WTC11 (cell line): Measurements from ENCODE around the gene PILRB. TPM values are rescaled to one million over a fixed set of nuclear protein-coding genes. Genes with fewer than 3 reads are reported as not detected.

ENCODE experiments used
- ATAC-seq: fragments of 200-7000 bp; cut with Tn5 transposase; 2 replicates; pipeline ENCODE4 v1.10.0; 2021; ENCODE audit warnings: mild to moderate bottlenecking, moderate library complexity
- CTCF ChIA-PET: fragments of 300-600 bp; sonication (Branson Sonifier 250); formaldehyde crosslinking; loops from one replicate; lab custom pipeline; 2021; ENCODE audit warnings: antibody characterized with exemption; lab: Charles Lee
- POLR2A ChIA-PET: fragments of 350-600 bp; sonication (Branson Sonifier 250); formaldehyde crosslinking; loops from one replicate; lab custom pipeline; 2021; ENCODE audit warnings: antibody characterized with exemption; lab: Charles Lee
- DNase-seq: peaks from one replicate; pipeline ENCODE4 v3.0.0; 2021; ENCODE audit warnings: low spot score
- H3K27ac Mint-ChIP-seq: 2 replicates; pipeline ENCODE4 v1.8.0; 2021; ENCODE audit warnings: mixed read lengths
- H3K27me3 Mint-ChIP-seq: 2 replicates; pipeline ENCODE4 v1.8.0; 2021; ENCODE audit warnings: low read depth, mild to moderate bottlenecking, moderate library complexity, mixed read lengths
- H3K36me3 Mint-ChIP-seq: 2 replicates; pipeline ENCODE4 v1.8.0; 2021; ENCODE audit warnings: mixed read lengths
- H3K4me1 Mint-ChIP-seq: 2 replicates; pipeline ENCODE4 v1.8.0; 2022; ENCODE audit warnings: mixed read lengths
- H3K4me3 Mint-ChIP-seq: 2 replicates; pipeline ENCODE4 v1.8.0; 2021; ENCODE audit warnings: mild to moderate bottlenecking, moderate library complexity, mixed read lengths
- H3K9me3 Mint-ChIP-seq: 2 replicates; pipeline ENCODE4 v1.8.0; 2021; ENCODE audit warnings: mixed read lengths
- FOXP1 ChIP-seq: sonication (generic); formaldehyde crosslinking; IDR thresholded peaks from 2 replicates; pipeline ENCODE4 v1.8.0; 2022; ENCODE audit warnings: missing genetic modification reagents, mild to moderate bottlenecking, moderate library complexity, borderline replicate concordance
- JAZF1 ChIP-seq: fragments of 250-450 bp; sonication (Bioruptor Pico); IDR thresholded peaks from 2 replicates; pipeline ENCODE4 v1.9.0; 2021; ENCODE audit warnings: moderate library complexity, mild to moderate bottlenecking, inconsistent platforms
- JUN ChIP-seq: sonication (generic); formaldehyde crosslinking; IDR thresholded peaks from 2 replicates; pipeline ENCODE4 v1.8.0; 2023; ENCODE audit warnings: mild to moderate bottlenecking, missing genetic modification reagents
- MXD4 ChIP-seq: fragments of 250-450 bp; sonication (Bioruptor Pico); IDR thresholded peaks from 2 replicates; pipeline ENCODE4 v1.8.0; 2021; ENCODE audit warnings: mild to moderate bottlenecking, moderate library complexity, borderline replicate concordance
- NFATC4 ChIP-seq: fragments of 250-450 bp; sonication (Bioruptor Pico); IDR thresholded peaks from 2 replicates; pipeline ENCODE4 v1.9.0; 2021; ENCODE audit warnings: mild to moderate bottlenecking
- NFYB ChIP-seq: sonication (generic); formaldehyde crosslinking; conservative IDR thresholded peaks from 2 replicates; pipeline ENCODE4 v1.8.0; 2022; ENCODE audit warnings: low read depth, missing genetic modification reagents
- NR3C1 ChIP-seq: sonication (generic); formaldehyde crosslinking; conservative IDR thresholded peaks from 2 replicates; pipeline ENCODE4 v1.8.1; 2023; ENCODE audit warnings: low read depth, mild to moderate bottlenecking, missing genetic modification reagents
- PRRX2 ChIP-seq: fragments of 250-450 bp; sonication (Bioruptor Pico); IDR thresholded peaks from 2 replicates; pipeline ENCODE4 v1.8.0; 2021; ENCODE audit warnings: mild to moderate bottlenecking
- SMAD3 ChIP-seq: sonication (generic); formaldehyde crosslinking; IDR thresholded peaks from 2 replicates; pipeline ENCODE4 v1.8.0; 2022; ENCODE audit warnings: missing genetic modification reagents, mild to moderate bottlenecking, borderline replicate concordance
- STAT6 ChIP-seq: sonication (generic); formaldehyde crosslinking; conservative IDR thresholded peaks from 2 replicates; pipeline ENCODE4 v1.8.1; 2023; ENCODE audit warnings: mild to moderate bottlenecking, low read depth, missing genetic modification reagents, moderate library complexity
- ZBTB21 ChIP-seq: sonication (generic); formaldehyde crosslinking; IDR thresholded peaks from 2 replicates; pipeline ENCODE4 v1.8.1; 2023; ENCODE audit warnings: mild to moderate bottlenecking, missing genetic modification reagents, borderline replicate concordance
- ZNF121 ChIP-seq: sonication (generic); formaldehyde crosslinking; IDR thresholded peaks from 2 replicates; pipeline ENCODE4 v1.8.0; 2023; ENCODE audit warnings: missing genetic modification reagents
- ZNF281 ChIP-seq: sonication (generic); formaldehyde crosslinking; IDR thresholded peaks from 2 replicates; pipeline ENCODE4 v1.8.0; 2023; ENCODE audit warnings: mild to moderate bottlenecking, missing genetic modification reagents
- ZNF396 ChIP-seq: fragments of 250-450 bp; sonication (Bioruptor Pico); IDR thresholded peaks from 2 replicates; pipeline ENCODE4 v1.8.0; 2021; ENCODE audit warnings: mild to moderate bottlenecking, moderate library complexity, borderline replicate concordance
- ZNF423 ChIP-seq: fragments of 250-450 bp; sonication (Bioruptor Pico); IDR thresholded peaks from 2 replicates; pipeline ENCODE4 v2.1.2; 2022; ENCODE audit warnings: mild to moderate bottlenecking, moderate library complexity
- ZNF425 ChIP-seq: fragments of 250-450 bp; sonication (Bioruptor Pico); conservative IDR thresholded peaks from 2 replicates; pipeline ENCODE4 v1.9.0; 2021; ENCODE audit warnings: mild to moderate bottlenecking
- total RNA-seq: library from RNA; stranded (reverse); gene quantifications from 3 replicates; pipeline ENCODE4 v1.2.3, GENCODE V29; 2021
- TF ChIP-seq, protein P1 (sequence below): sonication (generic); formaldehyde crosslinking; IDR thresholded peaks from 2 replicates; pipeline ENCODE4 v1.8.1; 2023; ENCODE audit warnings: mild to moderate bottlenecking, missing genetic modification reagents, borderline replicate concordance
- TF ChIP-seq, protein P2 (sequence below): fragments of 200-600 bp; IDR thresholded peaks from 2 replicates; pipeline ENCODE4 v1.8.0; 2022; ENCODE audit warnings: antibody characterized with exemption
- TF ChIP-seq, protein P3 (sequence below): sonication (generic); formaldehyde crosslinking; IDR thresholded peaks from 2 replicates; pipeline ENCODE4 v1.8.1; 2023; ENCODE audit warnings: mild to moderate bottlenecking, missing genetic modification reagents

The PILRB gene
- total RNA-seq, 1 experiment from 2014 or later: 30.7 TPM

GRCh38 chr7:100352984-100353684 lies 4.8 kb upstream of the PILRB start (continued):
- TF ChIP-seq, protein P1, sequence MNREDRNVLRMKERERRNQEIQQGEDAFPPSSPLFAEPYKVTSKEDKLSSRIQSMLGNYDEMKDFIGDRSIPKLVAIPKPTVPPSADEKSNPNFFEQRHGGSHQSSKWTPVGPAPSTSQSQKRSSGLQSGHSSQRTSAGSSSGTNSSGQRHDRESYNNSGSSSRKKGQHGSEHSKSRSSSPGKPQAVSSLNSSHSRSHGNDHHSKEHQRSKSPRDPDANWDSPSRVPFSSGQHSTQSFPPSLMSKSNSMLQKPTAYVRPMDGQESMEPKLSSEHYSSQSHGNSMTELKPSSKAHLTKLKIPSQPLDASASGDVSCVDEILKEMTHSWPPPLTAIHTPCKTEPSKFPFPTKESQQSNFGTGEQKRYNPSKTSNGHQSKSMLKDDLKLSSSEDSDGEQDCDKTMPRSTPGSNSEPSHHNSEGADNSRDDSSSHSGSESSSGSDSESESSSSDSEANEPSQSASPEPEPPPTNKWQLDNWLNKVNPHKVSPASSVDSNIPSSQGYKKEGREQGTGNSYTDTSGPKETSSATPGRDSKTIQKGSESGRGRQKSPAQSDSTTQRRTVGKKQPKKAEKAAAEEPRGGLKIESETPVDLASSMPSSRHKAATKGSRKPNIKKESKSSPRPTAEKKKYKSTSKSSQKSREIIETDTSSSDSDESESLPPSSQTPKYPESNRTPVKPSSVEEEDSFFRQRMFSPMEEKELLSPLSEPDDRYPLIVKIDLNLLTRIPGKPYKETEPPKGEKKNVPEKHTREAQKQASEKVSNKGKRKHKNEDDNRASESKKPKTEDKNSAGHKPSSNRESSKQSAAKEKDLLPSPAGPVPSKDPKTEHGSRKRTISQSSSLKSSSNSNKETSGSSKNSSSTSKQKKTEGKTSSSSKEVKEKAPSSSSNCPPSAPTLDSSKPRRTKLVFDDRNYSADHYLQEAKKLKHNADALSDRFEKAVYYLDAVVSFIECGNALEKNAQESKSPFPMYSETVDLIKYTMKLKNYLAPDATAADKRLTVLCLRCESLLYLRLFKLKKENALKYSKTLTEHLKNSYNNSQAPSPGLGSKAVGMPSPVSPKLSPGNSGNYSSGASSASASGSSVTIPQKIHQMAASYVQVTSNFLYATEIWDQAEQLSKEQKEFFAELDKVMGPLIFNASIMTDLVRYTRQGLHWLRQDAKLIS (CRISPR knock-in tag): no peak
- TF ChIP-seq MXD4 (no peak), ZNF396 (CRISPR knock-in tag) (no peak), JAZF1 (CRISPR knock-in tag) (no peak), STAT6 (CRISPR knock-in tag) (no peak)
- TF ChIP-seq, protein P2, sequence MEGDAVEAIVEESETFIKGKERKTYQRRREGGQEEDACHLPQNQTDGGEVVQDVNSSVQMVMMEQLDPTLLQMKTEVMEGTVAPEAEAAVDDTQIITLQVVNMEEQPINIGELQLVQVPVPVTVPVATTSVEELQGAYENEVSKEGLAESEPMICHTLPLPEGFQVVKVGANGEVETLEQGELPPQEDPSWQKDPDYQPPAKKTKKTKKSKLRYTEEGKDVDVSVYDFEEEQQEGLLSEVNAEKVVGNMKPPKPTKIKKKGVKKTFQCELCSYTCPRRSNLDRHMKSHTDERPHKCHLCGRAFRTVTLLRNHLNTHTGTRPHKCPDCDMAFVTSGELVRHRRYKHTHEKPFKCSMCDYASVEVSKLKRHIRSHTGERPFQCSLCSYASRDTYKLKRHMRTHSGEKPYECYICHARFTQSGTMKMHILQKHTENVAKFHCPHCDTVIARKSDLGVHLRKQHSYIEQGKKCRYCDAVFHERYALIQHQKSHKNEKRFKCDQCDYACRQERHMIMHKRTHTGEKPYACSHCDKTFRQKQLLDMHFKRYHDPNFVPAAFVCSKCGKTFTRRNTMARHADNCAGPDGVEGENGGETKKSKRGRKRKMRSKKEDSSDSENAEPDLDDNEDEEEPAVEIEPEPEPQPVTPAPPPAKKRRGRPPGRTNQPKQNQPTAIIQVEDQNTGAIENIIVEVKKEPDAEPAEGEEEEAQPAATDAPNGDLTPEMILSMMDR: no peak
- TF ChIP-seq, all 79 proteins: peak for 0

- Mint-ChIP-seq H3K27ac (no peak overlapping the region), H3K36me3 (peaks cover 52% of the 10 kb centered on the region), H3K9me3 (no peaks in the 10 kb centered on the region), H3K4me3 (no peak overlapping the region), H3K4me1 (no peaks in the 10 kb centered on the region), H3K27me3 (no peaks in the 10 kb centered on the region)
- no peak for ATAC-seq
- CTCF ChIA-PET: no interaction called here
- DNase-seq: no peak
- POLR2A ChIA-PET: no interaction called here
- TF ChIP-seq ZNF281 (CRISPR knock-in tag) (no peak), PRRX2 (CRISPR knock-in tag) (no peak), MXD4 (no peak), FOXP1 (CRISPR knock-in tag) (no peak), ZBTB21 (CRISPR knock-in tag) (no peak), JUN (no peak), NR3C1 (CRISPR knock-in tag) (no peak), NFYB (no peak), SMAD3 (CRISPR knock-in tag) (no peak), ZNF121 (CRISPR knock-in tag) (no peak), ZNF425 (CRISPR knock-in tag) (no peak), NFATC4 (CRISPR knock-in tag) (no peak), ZNF423 (CRISPR knock-in tag) (no peak)
- TF ChIP-seq, protein P3, sequence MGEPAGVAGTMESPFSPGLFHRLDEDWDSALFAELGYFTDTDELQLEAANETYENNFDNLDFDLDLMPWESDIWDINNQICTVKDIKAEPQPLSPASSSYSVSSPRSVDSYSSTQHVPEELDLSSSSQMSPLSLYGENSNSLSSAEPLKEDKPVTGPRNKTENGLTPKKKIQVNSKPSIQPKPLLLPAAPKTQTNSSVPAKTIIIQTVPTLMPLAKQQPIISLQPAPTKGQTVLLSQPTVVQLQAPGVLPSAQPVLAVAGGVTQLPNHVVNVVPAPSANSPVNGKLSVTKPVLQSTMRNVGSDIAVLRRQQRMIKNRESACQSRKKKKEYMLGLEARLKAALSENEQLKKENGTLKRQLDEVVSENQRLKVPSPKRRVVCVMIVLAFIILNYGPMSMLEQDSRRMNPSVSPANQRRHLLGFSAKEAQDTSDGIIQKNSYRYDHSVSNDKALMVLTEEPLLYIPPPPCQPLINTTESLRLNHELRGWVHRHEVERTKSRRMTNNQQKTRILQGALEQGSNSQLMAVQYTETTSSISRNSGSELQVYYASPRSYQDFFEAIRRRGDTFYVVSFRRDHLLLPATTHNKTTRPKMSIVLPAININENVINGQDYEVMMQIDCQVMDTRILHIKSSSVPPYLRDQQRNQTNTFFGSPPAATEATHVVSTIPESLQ (CRISPR knock-in tag): no peak
These were observed 4.1 kb upstream of the PILRB start for GRCh38 chr7:100353685-100354330.
